HUES6 (cell line): ENCODE measurements around the gene ZFP36L1.
"Not testable (repeated sequence)": the region's sequence is repeated elsewhere in the genome, so short reads cannot be mapped to it uniquely, and the experiment has no call there.

Experiments
- H3K27ac ChIP-seq: 2 replicates; pipeline ENCODE4 v1.7.0; 2013; ENCODE audit warnings: low read depth, mild to moderate bottlenecking, low read length, inconsistent platforms
- H3K27me3 ChIP-seq: 2 replicates; pipeline ENCODE4 v1.6.1; 2013; ENCODE audit warnings: low read length; ENCODE audit not compliant: control insufficient read depth, insufficient read depth
- H3K36me3 ChIP-seq: 2 replicates; pipeline ENCODE4 v1.6.1; 2013; ENCODE audit warnings: low read length; ENCODE audit not compliant: control insufficient read depth, insufficient read depth
- H3K4me1 ChIP-seq: 2 replicates; pipeline ENCODE4 v1.6.1; 2013; ENCODE audit warnings: low read length; ENCODE audit not compliant: control insufficient read depth, insufficient read depth
- H3K4me3 ChIP-seq: 2 replicates; pipeline ENCODE4 v1.5.1; 2013; ENCODE audit warnings: low read depth, low read length
- H3K9ac ChIP-seq: one replicate; pipeline ENCODE4 v1.6.1; 2013; ENCODE audit warnings: mild to moderate bottlenecking, low read length
- H3K9me3 ChIP-seq: 2 replicates; pipeline ENCODE4 v1.6.1; 2013; ENCODE audit warnings: low read depth, low read length; ENCODE audit not compliant: control insufficient read depth, insufficient read depth

ZFP36L1 gene

DNA sequence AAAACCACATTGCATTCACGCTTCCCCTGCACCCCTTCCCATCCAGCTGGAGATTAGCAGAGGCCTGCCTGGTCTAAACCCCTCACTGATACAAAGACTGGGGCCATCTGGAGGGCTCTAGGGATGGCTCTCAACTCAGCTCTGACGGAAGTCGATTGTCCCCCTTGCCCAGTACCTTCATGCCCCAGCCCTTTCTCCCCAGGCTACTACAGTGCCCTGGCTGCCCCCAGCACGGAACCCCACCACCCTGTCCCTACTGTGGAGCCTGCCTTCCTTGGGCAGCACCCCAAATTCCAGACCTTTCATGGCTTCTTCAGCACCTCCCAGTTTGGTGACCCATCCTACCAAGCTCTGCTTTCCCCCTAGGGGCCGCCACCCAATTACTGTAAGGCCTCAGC lies 25.6 kb downstream of the ZFP36L1 start:
- H3K4me1 ChIP-seq = peaks cover 15% of the 10 kb centered on the region
- H3K27ac ChIP-seq = no peak overlapping the region
- no peaks in the 10 kb centered on the region for H3K36me3 ChIP-seq
- no peaks in the 10 kb centered on the region for H3K9me3 ChIP-seq
- no peaks in the 10 kb centered on the region for H3K27me3 ChIP-seq
- H3K9ac ChIP-seq = no peak overlapping the region
- no peak overlapping the region for H3K4me3 ChIP-seq

DNA sequence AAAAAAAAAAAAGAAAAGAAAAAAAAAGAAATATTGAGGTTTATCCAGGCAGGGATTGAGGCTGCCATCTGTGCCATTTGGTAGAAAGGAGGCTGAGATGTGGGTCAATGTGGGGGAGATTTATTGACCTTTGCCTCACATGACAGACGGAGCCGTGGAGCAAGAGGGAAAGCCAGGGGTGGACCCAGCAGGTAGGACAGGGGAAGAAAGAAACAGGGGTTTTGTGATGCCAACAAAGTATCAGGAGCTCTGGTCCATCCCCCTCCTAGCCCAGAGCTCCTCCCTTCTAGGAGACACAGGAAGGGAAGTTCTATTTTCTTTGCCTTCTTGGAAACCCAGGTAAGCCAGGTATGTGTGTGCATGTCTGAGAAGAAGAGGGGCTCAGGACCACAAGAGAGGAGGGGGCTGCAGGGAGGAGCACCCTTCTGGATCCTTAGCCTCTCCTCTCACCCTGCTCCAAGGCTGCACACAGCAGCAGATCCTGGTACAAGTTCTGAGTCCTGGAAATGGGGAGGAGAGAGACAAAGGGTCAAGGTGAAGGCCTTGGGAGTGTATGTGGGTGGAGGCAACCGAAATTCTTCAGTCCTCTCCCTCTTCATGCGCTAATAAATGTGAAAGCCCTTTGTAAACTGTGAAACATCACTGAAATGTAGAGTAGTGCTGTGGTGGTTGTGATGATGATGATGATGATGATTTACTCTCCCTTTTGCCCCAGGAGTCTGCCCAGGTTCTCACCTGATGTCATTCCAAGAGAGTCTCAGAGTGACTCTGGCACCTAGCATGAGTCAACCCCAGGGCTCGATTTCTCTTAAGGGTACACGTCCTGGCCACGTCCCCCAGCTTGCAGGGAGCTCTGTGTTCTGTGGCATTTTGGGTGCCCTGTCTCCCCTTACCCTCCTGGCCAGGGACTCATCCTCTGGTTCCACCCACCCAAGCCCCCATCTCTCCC lies 26.3 kb downstream of the ZFP36L1 start:
- H3K4me3 ChIP-seq = no peak overlapping the region
- peaks cover 15% of the 10 kb centered on the region for H3K4me1 ChIP-seq
- no peaks in the 10 kb centered on the region for H3K9me3 ChIP-seq
- H3K27me3 ChIP-seq = no peaks in the 10 kb centered on the region
- no peak overlapping the region for H3K27ac ChIP-seq
- H3K9ac ChIP-seq = no peak overlapping the region
- H3K36me3 ChIP-seq = no peaks in the 10 kb centered on the region

DNA sequence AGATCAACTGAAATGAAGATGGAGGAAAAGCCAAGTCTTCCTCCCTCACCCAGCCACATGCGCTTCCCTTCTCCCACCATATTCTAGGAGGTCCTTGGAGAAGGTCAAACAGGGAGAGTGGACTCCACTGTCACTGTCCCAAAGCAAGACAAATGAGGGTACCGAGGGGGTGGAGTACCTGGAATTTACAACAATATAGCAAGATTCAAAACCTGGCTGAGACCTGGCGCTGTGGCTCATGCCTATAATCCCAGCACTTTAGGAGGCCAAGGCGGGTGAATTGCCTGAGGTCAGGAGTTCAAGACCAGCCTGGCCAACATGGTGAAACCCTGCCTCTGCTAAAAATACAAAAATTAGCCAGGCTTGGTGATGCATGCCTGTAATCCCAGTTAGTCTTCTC lies 29.0 kb downstream of the ZFP36L1 start:
- not testable (repeated sequence) for H3K4me3 ChIP-seq, H3K36me3 ChIP-seq, H3K9ac ChIP-seq, H3K27ac ChIP-seq, H3K9me3 ChIP-seq, H3K27me3 ChIP-seq
- H3K4me1 ChIP-seq = peaks cover 15% of the 10 kb centered on the region

DNA sequence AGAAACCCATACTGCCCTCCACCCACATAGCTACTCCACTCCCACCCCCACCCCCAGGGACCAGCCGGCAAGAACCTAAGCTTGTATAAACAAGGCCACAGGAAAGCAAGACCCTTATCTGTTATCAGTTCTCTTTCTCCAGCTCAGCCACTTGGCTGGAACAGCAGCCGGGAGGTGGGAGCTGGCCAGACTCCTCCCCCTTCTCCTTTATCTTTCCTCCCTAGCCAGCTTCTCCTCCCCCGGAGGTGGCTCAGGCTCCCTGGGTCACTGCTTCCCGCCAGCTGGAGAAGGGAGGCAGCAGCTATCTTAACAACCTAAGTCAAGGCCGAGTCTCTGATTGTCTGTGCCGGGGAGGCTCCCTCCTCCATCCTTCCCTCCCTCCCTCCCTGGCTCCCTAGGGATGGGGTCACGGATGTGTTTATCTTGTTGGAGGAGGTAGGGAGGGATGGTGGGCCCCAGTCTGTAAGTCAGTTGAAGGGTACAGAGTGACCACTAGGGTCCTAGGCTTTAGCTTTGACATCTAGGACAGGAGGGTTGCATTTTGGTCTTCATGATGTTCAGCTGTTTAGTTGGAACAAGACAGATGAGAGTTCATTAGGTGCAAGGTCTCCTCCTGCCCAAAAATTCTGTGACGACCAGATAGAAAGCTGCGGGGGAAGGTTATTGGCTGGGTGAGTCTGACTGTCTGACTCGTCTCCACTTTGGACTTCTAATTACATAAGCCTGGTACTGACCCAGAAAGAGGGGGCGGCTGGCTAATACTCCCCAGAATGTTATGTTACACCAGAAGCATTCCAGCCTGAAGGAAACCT lies 29.7 kb downstream of the ZFP36L1 start:
- Histone ChIP-seq H3K4me1 (peaks cover 15% of the 10 kb centered on the region), H3K27ac (no peak overlapping the region), H3K4me3 (no peak overlapping the region), H3K36me3 (no peaks in the 10 kb centered on the region), H3K9me3 (no peaks in the 10 kb centered on the region), H3K9ac (no peak overlapping the region), H3K27me3 (no peaks in the 10 kb centered on the region)

DNA sequence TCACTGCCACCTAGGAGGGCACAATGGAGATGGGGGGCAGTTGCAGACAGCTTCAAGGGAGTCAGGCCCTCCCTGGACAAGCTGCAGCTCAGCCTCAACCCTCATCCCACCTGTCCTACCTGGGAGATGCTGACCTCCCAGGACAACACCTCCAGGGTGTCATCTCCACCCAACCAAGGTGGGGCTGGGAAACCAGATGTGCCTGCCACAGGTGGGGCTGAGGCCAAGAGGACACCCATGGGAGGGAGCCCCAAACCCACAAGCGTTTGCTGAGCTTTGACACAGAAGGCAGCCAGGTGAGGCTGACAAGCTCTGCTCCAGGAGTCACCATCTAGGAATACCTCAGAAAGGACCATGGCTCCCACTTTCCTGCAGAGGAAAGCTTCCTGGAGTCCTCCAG lies 31.5 kb downstream of the ZFP36L1 start:
- H3K4me1 ChIP-seq = peaks cover 15% of the 10 kb centered on the region

DNA sequence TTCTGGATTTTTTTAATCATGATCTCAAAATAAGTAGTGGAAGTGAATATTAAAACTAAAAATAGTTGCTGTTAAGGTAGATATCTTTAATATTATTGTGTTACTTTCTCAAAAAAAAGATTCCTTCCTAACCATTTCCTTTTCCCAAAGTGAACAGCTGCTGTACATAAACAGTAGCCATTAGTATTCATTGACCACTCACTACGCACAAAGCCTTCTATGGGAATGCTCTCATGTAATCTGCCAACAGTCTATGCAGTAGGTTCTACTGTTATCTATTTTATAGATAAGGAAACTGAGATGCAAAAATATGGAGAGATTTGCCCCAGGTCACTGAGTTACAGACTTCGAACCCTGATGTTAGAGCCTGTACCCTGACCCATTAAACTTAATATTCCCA lies 32.1 kb downstream of the ZFP36L1 start:
- no peak overlapping the region for H3K9ac ChIP-seq
- H3K27me3 ChIP-seq = no peaks in the 10 kb centered on the region
- H3K9me3 ChIP-seq = no peaks in the 10 kb centered on the region
- H3K4me3 ChIP-seq = no peak overlapping the region
- H3K27ac ChIP-seq = no peak overlapping the region
- H3K36me3 ChIP-seq = no peaks in the 10 kb centered on the region
- peaks cover 15% of the 10 kb centered on the region for H3K4me1 ChIP-seq

More for the DNA sequence above, 31.5 kb downstream of the ZFP36L1 start:
- no peaks in the 10 kb centered on the region for H3K27me3 ChIP-seq
- no peak overlapping the region for H3K27ac ChIP-seq
- H3K36me3 ChIP-seq = no peaks in the 10 kb centered on the region
- no peak overlapping the region for H3K9ac ChIP-seq
- H3K4me3 ChIP-seq = no peak overlapping the region
- no peaks in the 10 kb centered on the region for H3K9me3 ChIP-seq

DNA sequence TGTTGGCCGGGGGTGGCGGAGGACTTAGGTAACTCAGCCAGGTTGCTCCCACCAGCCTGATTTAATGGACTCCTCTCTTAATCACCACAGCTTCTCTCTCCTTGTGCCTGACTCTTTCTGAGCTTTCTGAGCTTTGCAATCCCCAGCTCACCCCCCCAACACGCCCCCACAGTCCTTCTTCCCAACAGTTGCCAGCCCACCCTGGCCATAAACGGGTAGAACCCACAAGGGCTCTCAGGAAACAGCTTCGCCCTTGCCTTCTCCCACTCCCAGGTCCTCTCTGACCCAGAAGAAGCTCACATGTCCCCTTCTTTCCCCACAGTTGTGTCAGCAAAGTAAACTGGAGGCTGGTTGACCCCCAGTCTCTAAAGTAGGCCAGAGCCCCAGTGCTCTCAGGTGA lies 32.9 kb downstream of the ZFP36L1 start:
- H3K27me3 ChIP-seq = no peaks in the 10 kb centered on the region
- no peak overlapping the region for H3K9ac ChIP-seq
- peaks cover 15% of the 10 kb centered on the region for H3K4me1 ChIP-seq
- H3K4me3 ChIP-seq = no peak overlapping the region
- no peaks in the 10 kb centered on the region for H3K9me3 ChIP-seq
- no peaks in the 10 kb centered on the region for H3K36me3 ChIP-seq
- H3K27ac ChIP-seq = no peak overlapping the region

DNA sequence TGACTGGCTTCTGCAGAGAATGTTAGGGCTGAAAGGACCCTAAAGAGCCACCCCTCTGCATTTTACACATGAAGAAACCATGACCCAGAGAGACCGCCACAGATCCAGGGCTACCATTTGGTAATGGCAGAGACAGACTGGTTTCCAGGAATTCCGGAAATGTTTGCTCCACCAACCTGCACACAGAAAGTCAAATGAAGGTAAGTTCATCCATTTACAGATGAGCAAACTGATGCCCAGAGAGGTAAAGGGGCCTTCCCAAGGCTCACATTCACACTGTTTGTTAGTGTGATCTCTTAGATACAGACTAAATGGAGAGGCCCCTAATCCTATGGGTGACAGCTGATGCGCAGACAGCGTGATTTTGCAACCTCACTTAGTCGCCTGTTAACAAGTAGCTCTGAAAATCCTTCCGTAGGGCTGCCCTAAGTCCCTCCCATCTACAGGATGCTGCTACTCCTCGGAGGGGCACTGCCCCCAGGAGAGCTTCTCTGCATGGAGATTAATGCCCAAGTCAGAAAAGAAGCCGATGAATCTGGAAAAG lies 33.8 kb downstream of the ZFP36L1 start:
- H3K4me1 ChIP-seq = peaks cover 15% of the 10 kb centered on the region

DNA sequence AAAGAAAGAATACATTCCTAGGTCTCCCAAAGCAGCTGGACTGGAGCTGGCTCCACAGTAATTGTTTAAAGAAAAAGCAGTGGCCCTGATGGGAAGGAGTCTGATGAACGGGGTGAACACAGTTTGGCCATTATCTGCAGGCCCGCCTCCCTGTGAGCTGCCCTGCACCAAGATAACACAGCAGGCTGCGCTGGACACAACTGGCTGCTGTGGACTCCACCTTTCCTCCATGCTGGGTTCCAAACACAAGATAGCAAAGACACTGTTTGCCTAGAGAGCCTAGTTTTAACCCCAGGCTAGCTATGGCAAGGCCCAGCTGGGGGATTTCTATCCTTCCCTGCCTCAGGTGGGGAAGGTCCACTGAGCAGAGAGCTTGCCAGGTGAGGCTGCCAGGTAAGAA lies 34.6 kb downstream of the ZFP36L1 start:
- Histone ChIP-seq H3K9ac (no peak overlapping the region), H3K4me3 (no peak overlapping the region), H3K4me1 (peaks cover 10% of the 10 kb centered on the region), H3K27ac (no peak overlapping the region), H3K27me3 (no peaks in the 10 kb centered on the region), H3K36me3 (no peaks in the 10 kb centered on the region), H3K9me3 (no peaks in the 10 kb centered on the region)

More for the DNA sequence above, 33.8 kb downstream of the ZFP36L1 start:
- Histone ChIP-seq H3K9ac (no peak overlapping the region), H3K27ac (no peak overlapping the region), H3K9me3 (no peaks in the 10 kb centered on the region), H3K27me3 (no peaks in the 10 kb centered on the region), H3K36me3 (no peaks in the 10 kb centered on the region), H3K4me3 (no peak overlapping the region)

DNA sequence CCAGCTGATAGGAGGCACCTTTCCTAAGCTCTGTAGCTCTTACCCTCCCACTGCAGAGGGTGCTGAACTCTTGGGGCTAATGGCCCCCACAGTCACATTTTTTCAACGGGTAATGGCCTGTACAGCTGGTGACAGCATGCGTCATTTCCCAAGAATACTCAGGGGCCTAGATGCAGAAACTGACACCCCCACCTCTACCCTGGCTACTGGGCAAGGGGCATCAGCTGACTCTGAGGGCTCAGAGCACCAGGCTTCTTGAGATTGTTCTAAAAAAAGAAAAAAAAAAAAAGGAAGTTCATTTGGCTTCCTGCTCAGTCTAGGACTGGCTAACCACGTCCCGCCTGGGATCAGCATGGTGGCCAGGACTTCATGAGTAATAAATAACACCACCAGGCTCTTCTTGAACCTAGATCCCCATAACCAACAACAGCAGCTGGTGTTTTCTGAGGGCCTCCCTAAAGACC lies 35.2 kb downstream of the ZFP36L1 start:
- Histone ChIP-seq H3K27ac (no peak overlapping the region), H3K9me3 (no peaks in the 10 kb centered on the region), H3K4me1 (peaks cover 4% of the 10 kb centered on the region; the same call in 1 of the 2 replicates), H3K36me3 (no peaks in the 10 kb centered on the region), H3K9ac (no peak overlapping the region), H3K4me3 (no peak overlapping the region), H3K27me3 (no peaks in the 10 kb centered on the region)

DNA sequence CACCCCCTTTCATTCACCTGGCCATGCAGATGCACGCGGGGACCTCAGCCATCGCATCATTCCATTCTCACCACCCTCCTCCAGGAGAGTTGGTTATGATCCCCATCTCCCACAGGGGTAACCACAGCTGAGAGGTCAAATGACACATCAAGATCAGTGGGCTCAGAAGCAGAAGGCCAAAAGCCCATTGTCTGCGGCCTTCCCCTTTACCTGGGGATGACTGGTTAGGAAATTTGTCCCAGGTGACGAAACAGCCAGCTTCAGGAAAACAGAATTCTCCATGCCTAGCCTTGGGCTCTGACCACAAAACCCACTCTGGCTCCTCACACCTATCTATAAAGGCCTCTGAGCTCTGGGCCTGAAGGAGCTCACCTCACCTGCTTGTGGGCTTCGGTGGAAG lies 36.1 kb downstream of the ZFP36L1 start:
- H3K27me3 ChIP-seq = no peaks in the 10 kb centered on the region
- H3K9ac ChIP-seq = no peak overlapping the region
- no peak overlapping the region for H3K27ac ChIP-seq
- H3K4me1 ChIP-seq = no peaks in the 10 kb centered on the region; the same call in 1 of the 2 replicates
- H3K9me3 ChIP-seq = no peaks in the 10 kb centered on the region
- no peaks in the 10 kb centered on the region for H3K36me3 ChIP-seq
- no peak overlapping the region for H3K4me3 ChIP-seq
